Stimulated activated CD8-positive, alpha-beta memory T cell treated with anti-CD3 and anti-CD28 coated beads, Interleukin-7, amount 100 ng/mL, for 1 hour (primary cell): ENCODE results near the gene SLC9A9.

ENCODE experiments used
- DNase-seq, 2 donors: peaks; one replicate each; pipeline ENCODE4 v3.0.0-alpha.2; 2020; ENCODE audit warnings: low read depth in 2 of 2

Gene SLC9A9

GRCh38 chr3:143843587-143843986 is 4.7 kb downstream of the SLC9A9 start:
- DNase-seq = no peak

DNA sequence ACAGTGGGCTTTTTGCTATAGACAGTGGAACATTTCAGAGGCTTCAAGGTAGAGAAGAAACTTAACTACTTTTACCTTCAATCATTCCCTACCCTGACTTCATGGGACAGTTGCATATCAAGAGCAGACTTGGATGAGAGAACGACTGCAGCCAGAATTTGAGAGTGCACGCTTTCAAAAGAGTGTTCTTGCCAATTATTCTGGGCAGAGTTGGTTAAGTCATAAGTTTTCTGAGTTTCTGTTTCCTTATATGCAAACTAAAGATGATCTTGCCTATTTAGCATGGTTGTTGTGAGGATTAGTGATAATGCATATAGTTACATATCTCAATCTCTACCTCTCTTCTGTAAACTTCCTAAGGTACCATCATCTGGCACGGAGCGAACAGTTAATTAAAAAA is 7.6 kb downstream of the SLC9A9 start:
- no peak for DNase-seq

DNA sequence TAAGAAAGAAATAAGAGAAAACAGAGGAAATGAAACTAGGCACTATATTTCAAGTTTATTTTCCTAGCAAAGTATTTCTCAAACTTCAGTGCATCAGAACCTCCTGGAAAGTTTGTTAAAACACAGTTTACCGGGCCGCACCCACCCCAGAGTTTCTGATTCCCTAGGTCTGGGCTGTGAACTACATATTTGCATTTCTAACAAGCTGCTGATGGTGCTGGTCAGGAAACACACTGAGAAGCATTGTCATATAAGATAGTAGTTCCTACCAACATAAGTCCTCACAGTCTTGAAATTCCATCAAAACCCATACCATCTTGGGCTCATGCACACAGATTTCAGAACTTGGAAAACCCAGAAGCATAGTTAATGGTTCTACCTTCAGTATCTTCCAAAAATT is 8.3 kb downstream of the SLC9A9 start:
- DNase-seq = no peak

DNA sequence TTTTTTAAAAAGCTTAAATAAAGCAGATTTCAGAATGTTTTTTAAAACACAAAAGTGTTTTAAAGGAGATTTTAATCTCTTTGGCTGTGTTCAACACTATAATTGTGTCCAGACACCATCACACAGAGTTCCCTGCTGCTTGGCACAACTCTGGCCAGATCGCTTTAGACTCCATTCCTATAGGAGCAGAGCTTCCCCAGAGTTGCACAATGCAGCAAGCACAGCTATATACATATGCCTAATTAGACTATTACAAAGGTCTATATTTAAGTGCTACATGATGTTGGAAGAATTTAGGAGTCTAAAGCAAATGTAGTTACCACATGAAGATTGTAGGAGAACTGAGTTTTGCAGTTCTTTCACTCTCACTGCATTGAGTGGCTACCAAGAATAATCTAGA is 11.2 kb downstream of the SLC9A9 start:
- no peak for DNase-seq

DNA sequence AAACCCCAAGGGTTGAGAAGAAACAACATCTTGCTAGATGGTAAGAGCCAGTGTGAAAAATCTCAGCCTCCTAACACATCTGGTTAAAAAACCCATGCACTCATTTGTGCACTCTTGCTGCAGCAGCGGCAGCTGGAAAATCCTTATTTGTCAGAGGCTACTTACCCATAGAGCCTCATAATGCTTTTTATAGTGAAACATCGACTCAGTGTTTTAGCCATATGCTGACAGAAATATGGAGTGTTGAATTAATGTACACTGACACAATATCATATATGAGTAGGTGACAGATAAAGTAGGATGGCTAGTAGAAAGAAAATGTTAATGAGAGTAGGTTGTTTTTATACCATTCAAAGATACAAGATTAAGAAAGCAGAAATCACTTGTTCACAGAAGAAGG is 13.0 kb downstream of the SLC9A9 start:
- no peak for DNase-seq

DNA sequence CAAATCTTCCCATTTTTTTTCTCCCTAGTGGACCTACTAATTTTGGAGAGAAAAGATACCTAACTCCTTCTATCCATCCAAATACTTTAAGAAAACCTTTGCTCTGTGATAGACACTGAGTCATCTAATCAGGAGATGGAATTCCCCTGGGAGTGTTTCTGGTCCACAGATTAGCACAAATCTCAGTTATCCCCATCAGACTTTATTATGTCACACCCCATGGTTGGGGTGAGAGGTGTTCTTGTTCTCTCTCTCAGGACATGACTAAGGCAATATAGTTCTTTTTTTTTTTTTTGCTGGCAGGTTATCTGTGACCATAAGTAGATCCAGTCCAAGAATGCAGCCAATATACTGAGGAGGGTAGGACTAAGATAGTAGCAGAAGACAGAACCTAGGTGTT is 15.8 kb downstream of the SLC9A9 start:
- no peak for DNase-seq

DNA sequence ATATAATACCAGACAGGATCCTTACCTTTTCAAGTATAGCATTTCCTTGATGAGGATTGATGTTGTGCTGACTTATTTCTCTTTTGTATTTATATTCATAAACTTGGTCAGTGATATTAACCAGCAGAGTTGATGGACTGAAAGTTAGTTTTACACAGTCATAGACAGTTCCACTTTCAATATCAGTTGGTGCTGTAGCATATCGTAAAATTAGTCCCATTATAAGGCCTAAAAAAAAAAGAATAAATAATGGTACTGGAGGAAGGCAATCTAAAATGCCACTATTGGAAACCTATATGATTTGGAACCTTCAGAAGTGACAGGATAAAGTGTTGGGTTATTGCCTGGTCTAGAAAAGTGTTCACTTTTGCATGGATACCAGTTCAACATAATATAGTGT is 16.3 kb downstream of the SLC9A9 start:
- no peak for DNase-seq

DNA sequence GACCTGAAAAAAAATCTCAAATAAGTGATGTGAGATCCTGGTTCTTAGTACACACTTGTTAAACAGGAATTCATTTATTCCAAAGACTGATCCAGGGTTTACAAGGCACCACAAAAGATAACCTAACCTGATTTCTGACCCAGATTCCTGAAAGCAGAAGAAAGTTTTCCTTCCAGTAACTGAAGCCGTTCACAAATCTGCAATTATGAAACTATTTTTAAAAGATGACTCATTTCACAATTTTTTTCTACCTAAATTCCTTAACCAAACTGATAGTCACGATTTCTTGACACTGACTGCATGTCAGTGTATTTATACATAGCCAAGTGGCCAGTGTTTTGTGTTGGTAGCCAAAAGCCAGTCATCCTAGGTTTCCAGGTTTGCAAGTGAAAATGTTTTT is 17.1 kb downstream of the SLC9A9 start:
- no peak for DNase-seq

GRCh38 chr3:143830786-143831185 is 17.5 kb downstream of the SLC9A9 start:
- DNase-seq = no peak

- DNase-seq = no peak
Measured at GRCh38 chr3:143830063-143830462, 18.2 kb downstream of the SLC9A9 start.

DNA sequence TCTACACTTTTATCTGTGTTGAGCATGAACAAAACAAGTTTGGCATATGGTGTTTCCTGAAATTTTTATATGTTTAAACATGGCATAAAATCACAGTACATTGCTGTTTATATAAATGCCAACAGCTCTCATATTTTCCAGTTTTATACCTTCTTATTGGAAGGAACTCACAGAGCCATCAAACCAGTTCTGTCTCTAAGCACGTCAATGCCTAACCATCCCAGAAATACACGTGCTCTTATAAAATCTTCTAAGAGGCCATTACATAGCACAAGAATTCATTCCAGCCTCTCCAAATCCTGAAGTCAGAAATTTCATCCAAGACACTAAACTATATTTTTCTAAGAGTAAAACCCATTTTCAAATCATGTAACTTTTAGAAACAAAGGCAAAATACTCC is 20.8 kb downstream of the SLC9A9 start:
- DNase-seq = no peak

- no peak for DNase-seq
Measured at GRCh38 chr3:143826296-143826695, 22.0 kb downstream of the SLC9A9 start.

DNA sequence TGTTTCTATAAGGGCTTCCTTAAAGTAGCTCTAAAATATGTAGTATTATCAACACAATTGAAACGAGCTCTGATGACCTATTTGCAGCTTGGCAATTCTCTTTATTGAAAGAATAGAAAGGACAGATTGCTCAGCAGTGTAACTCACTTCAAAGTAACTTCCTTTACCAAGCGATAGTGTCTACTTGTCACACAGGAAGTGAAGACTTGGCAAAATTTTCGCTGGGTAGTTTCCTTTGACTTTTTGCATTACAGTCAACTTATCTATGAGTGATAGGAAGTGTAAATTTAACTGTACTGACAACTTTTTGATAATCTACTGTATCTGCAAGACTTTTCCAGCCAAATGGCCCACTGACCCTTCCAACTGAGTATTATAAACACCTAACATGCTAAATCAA is 22.8 kb downstream of the SLC9A9 start:
- no peak for DNase-seq

- no peak for DNase-seq
Measured at GRCh38 chr3:143824735-143825385, 23.4 kb downstream of the SLC9A9 start.

- no peak for DNase-seq
Measured at GRCh38 chr3:143822798-143823197, 25.5 kb downstream of the SLC9A9 start.

DNA sequence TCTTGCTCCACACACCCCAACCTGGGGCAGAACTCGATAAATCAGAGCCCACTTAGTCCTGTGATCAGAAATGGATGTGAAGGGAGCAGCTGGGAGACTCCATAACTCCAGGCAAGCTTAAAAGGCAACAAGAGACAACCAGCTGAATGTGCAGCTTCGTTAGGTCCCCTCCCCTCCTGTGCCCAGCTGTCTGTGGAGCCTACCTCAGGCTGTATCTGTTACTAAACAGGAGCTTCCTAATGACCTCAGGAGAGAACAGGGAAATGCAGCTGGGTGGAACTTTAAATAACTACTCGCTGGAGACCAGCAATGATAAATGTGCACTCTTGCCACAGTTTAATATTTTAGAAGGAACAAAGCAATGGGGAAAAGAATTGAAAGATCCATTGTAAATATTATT is 25.9 kb downstream of the SLC9A9 start:
- DNase-seq = no peak

- DNase-seq = no peak
Measured at GRCh38 chr3:143821862-143822261, 26.4 kb downstream of the SLC9A9 start.

DNA sequence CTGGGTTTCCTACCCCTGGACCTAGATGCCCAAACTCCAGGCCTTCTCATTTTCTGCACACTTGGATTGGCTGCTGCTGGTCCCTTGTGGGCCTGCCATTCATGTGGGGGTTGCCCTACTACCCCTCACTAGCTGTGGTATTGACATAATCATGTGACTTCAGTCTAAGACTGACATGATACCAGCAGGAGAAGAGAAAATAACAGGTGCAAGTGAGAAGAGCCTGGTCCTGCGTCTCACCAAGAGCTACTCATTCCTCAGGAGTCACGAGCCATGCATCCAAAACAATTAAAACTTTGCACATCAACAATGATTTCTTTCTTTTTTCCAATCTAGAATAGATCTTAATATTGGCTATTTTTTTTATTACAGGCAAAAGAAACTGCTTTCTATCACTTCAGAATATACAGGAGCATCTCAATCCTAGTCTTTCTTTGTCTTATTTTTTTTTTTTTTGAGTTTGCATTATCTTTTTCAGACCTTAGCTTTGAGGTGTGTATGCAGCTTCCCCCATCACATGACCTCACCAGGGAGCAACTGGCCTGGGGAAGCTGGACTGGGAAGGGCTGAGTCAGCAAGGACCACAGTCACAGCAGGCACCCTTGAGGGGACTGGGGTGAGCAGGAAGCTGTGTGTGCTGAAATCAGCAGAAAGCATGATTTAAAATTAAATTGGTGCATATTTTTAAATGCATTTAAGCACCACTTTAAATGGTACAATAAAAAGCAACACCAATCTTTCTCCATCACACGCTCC is 27.6 kb downstream of the SLC9A9 start:
- no peak for DNase-seq

- no peak for DNase-seq
Measured at GRCh38 chr3:143819890-143820289, 28.4 kb downstream of the SLC9A9 start.

DNA sequence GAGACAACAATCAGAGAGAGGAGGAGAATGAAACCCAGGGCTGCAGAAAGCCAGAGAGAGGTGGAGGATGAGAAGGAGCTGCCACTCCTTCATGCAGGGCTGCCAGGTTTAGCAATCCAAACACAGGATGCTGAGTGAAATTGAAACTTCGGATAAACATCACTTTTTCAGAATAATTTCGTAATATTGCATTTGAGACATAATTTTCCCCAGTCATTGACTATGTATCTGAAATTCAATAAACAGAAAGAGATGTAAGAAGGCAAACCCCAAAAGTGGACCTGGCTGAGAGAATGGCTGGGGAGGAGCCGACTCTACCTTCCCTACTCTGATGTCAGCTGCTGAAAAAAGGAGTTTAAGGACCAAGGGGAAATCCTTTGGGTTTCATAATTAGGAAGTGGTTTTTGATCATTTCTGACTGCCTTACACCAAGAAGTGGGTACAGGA is 33.8 kb downstream of the SLC9A9 start:
- no peak for DNase-seq

DNA sequence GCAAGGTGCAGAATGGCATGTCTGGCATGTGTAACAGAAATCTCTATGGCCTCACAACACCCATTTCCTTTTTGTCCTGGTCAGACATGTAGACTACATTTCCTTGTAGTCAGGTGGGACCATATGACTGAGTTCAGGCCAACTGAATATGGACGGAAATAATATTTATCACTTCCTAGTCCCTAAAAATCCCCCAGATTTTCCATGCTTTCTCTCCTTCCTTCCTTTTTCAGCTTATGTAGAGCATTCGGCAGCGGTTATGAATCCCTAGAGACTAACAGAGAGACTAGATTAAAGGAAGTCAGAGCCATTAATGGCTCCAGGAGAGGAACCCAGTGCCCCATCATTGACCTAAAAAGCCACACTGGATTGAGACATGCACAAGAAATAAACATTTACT is 35.8 kb downstream of the SLC9A9 start:
- no peak for DNase-seq

GRCh38 chr3:143811602-143812001 is 36.7 kb downstream of the SLC9A9 start:
- DNase-seq = no peak

DNA sequence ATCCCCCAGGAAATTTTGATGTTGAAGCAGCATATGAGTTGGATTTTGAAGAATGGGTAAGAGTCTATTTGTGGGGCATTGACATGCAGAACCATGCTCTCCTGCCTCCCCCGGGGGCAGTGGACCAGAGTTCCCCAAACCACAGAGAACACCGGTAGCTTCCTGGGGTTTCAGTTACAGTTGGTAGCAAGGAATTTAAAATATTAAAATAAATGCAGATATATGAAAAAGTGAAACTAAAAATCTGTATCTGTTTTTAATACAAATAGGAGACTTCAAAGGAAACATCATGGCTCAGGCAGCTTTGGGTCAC is 37.4 kb downstream of the SLC9A9 start:
- no peak for DNase-seq
